Measurements from ENCODE around the gene PTPRC. TPM values are rescaled to one million over a fixed set of nuclear protein-coding genes. Genes with fewer than 3 reads are reported as not detected.

Gene PTPRC
- total RNA-seq, 1 donor from 2014 or later, result 17.1 TPM

DNA sequence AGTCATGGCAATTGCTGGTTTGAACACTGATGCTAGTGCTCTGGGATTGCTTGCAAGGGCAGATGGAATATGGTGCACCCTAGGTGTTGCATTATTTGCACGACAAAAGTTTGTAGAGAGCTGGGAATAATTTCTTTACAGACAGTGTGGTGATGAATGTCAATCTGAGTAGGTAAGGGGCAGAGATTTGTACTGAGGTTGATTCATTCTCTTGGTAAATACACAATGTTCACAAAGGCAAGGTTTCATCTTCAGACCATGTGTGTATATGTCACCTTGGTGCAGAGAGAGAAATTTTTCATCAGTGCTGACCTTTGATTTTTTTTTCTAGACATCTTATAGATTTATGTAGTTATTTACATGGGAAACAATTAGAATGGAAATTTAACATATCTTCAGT lies 5.0 kb downstream of the PTPRC start:
- DNase-seq, result no peak

DNA sequence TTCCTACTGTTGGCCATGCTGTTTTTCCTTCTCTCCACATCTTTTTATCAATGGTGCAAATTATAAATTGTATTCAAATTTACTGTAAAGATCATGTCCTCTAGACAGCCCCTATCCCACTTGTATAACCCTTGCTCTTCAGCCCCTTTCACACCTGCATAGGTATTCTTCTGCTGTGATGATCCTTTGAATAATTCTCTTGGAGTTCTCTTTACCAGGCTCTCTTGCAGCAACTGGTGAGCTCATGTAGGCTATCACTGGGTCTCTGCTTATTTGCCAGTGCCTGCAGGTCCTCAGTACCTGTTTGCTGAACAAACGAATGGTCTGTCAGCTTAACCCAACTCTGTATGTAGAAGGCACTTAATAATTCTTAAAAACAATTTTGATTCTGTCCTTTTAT lies 8.2 kb downstream of the PTPRC start:
- DNase-seq, result no peak

DNA sequence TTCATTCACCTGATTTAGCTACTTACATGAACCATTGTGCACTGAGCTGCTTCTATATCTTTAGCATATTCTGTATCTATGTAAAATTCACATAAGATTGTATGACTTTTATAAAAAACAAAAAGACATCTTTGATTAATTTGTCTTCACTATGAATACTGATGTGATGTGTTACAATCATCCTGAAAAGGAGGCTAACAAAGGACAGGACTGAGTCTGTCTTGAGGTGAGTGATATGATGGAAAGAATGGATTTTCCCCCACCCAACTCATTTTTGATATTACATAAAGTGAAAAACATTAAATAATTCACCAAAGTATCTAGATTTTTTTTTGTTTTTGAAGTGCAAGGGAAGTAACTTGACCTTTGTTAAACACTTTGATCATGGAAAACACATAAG lies 9.8 kb downstream of the PTPRC start:
- no peak for DNase-seq

DNA sequence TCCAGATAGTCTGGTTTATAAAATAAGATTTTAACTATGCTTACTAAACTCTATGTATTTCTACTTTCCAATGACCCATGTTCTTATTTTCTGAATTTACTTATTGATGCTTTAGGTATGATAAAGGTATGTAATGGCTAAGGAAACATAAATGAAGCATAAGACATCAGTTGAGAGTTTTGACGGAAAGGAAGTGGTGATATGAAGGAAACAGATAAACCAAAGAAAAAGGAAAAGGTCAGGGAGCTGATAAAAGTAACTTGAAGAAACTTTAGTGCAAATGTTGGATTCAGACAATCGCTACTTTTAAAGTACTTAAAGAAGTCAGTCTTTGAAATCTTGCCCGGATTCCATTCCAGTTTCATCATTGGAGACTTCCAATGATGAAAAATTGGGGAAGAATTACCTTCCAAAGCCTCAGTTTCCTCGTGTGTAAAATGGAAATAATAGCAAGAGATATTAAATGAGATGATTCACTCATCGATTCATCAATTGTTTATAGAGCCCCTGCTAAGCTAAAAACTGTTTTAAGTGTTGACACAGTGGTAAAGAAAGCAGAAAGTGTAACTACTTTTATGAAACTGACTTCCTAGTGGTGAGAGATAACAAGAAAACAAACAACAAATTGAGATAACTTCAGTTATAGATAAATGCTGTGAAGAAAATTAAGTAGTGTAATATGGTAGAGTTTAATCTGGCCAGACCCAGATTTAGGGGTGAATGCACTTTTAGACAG lies 10.6 kb downstream of the PTPRC start:
- DNase-seq, result no peak

DNA sequence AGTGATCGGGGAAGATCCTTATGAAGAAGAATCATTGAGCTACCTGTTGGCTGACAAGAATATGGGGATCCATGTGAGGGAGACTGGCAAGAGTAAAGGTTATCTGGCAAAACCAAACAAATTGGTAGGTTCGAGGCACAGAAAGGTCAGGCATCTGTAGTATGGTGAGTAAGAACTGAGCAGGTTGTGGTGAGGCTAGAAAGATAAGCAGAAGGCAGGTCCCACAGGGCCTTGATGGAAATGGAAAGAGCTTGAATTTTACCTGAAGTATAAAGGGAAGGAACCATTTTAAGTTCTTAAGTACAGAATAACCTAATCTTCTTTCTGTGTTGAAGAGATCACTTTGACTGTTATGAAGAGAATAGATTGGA lies 11.1 kb downstream of the PTPRC start:
- DNase-seq, result no peak

DNA sequence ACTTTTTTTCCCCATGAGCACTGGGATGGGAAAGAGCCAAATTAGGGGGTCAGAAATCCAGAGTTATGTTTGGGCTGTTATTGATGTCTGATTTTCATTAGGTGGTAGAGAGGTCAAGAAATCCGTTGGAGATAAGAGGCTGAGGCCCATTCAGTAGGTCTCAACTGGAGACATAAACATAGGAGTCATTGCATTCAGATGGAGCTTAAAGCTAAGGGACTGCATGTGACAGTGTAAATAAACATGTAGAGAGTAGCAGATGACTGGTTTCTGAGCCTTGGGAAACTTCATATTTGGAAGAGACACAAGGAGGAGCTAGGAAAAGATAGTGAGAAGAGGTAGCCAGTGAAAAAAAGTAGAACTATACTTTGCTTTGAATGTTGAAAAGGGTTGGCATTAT lies 11.7 kb downstream of the PTPRC start:
- DNase-seq, result no peak

DNA sequence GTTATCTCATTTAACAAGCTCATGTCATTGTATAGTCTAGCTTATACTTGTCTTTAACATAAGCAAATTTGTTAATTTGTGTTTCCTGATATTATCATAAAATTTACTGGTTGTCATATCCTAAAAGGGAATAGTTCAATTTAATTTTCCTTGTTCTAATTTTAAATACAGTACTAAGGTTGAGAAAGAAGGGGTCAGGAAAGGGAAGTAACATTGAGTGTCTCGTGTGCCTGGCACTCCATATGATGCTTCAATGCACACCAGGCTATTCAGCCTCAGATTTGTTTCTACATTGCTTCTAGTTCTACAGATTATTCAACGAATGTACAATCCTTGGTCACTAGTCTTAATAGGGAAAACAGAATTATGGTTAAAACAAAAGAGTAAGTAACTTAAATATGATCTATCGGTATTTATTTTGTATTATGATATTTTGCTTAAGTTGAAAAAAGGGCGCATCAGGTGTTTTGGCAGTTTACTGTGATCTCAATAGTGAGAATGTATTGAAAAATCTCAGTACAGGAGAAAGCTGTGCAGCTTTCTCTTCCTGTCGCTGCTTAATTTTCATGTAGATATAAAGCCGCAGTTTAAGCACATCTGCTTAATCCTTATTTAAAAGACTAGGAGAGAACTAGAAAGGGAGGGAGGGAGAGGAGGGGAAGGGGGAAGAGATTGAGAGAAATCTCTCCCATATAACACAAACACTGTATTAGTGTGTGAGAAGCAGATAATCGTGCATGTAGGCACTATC lies 13.0 kb downstream of the PTPRC start:
- DNase-seq, result no peak

DNA sequence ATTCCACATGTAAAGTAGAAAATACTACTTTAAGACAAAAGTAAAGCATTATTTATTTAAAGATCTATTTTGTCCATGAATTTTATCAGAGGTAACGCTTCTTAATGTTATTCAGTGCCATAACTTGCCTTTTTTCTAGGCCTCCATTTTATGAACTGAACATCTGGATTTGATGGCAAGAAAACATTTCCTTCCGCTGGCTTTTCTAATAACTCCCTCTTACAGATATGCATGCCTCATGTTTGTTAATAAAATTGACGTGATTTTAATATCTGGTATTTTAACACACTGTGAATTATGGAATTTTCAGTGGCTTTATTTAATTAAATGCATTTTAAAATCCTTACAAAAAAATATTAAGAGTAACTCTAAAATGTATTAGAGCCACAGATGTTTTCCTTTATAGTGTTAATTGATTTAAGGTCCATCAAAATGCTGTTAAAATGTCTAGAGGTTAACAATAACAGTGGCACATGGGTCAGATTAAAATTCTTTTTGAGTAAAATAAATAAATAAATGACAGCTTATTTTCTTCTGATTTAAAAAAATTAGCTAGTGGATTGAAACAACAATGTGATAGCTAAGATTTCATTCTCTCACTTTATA lies 15.1 kb downstream of the PTPRC start:
- no peak for DNase-seq

DNA sequence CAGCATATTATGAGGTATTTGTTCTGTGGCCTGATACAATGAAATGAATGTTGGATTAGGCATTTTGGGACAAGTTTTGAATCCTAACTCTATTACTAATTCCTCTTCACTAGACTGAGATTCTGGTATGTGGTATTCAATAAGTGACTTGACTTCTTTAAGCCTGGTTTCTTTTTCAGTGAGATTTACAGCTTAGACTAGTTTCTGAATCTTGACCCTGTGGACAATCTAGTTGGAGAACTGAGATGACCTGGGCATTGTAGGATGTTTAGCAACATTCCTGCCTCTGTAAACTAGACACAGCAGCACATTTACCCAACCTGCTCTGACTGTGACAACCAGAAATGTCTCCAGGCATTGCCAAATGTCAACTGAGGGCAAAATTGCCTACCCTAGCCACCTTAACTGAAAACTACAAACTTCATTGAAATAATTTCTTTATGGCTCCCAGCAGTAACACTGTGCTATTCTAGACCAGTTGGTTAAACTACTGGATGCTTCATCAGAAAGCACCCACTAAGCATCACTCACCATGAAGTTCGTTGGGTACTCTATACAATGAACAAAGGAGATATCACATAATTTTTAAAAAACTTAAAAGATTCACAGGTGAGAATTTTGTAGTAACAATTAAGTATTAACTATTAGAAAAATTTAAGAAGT lies 16.8 kb downstream of the PTPRC start:
- DNase-seq, result no peak

DNA sequence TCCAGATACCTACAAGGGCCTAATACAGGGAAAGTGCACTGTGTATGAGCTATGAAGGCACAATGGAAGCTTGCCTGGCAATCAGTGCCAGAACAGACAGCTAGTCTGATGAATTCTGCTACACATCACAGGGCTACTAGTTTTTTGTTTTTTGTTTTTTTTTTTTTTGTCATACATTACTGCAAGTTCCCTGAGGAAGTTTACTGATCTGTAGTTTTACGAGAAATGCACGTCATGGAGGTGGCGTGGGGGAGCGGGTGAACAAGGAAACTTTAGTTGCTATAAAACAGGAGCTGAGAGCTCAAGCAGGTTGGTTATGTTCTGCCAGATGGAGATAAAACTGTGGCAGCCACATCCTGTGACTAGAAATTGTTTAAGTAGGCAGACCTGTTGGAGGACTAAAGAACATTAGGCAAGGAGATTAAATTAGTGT lies 17.7 kb downstream of the PTPRC start:
- DNase-seq, result no peak

DNA sequence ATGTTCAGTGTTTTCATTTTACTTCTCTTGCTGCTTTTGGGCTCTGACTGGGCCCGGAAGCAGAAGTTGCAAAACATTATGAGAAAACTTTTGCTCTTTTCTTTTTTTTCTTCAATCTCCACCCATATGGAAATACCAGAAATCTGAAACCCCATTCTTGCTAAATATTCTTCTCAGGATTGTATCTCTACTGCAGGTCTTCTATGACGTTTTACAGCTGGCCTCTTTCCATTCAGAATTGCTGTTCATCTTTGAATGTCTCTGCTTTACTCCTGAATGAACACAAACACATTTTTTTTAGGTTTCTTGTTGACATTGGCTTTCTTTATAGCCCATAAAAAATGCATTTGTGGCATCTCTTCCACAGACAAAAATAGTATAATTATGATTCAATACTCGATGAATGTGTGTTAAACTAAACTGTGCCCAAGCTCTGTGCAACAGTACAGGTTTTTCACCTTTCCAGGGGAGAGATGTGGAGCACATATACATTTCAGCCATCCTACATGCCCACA lies 18.8 kb downstream of the PTPRC start:
- DNase-seq, result peak; percentile 47

DNA sequence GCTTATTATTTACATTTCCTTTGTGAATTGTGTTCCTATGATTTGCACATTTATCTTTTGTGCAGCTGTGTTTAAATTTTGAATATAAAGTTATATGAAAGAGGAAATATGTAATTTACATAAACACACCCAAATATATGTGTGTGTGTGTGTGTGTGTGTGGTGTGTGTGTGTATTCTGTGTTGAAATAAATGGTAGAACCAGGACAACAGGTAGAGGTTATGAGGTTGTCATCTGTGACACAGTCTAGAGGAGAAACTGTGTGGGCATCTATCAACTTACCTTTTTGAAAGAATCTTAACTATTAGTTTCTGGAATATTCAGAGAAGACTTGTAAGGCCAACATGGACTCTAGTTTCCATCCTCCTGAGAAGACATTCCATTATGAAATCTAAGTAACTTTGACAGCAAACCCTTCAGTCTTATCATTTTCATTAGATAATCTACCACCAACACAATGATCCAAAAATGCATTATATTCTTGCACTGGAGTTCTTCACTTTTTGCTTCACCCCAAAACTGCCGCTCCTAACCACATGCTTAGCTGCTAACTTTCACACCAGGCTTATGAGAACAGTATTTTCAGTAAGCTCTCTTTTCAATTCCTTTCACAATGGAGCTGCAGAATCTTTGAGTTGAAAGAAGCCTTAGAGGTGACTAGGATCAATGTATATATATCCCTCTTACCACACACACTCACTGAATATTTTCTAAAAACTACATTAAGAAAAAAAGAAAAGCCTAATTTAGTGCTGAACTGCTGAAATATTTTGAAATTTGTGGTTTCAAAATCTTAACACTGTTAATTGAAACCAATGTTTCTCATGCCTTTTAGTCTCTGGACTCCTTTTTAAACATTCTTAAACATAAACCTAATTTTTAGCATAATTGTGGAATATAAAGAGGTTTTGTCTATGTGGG lies 21.8 kb downstream of the PTPRC start:
- no peak for DNase-seq

DNA sequence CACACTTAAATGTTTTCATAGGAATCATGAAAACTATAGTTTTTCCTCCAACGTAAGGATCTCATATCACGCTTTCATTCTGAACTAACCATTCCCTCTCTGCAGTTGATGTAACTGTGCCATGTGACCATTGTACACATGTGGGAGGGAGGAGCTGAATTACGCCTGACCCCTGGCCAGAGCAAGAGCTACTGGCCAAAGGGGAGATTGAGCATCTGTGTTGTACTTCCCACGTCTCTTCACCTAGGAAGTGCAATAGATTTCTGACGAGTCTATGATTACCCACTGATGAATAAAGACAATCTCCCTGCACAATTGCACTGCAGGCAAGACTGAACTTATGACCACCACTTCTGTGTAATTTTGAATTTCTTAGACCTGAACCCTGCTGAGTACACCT lies 24.0 kb downstream of the PTPRC start:
- DNase-seq, result no peak

DNA sequence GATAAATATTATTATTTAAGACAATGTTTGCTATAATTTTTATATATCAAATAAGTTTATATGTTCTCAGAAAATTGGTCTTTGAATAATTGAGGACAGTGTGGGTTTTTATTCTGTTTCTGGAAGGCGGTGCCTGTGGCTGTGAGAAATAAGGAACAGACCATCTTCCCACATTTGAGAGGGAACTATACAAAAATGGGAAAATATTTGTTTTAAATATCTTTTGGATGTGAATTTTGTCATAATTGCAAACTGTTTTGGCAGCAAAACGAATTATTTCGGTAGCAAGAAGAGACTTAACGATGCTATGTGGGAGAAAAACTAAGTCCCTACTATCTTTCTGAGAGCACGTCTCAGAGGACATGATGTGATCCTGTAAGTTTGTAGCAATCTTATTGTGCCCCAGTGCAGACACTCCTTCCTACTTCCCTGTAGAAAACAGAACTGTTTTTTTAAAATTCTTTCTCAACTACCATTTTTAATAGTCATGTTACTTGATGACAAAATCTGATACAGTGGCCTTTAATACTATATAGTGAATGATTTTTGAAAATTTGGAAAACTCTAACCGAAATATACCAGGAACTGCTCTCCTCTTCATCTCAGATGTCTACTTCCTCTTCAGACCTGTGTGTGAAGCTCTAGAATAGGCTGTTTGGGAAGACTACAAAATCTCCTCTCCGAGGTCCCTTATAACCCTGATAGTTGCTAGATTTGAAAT lies 25.4 kb downstream of the PTPRC start:
- no peak for DNase-seq

DNA sequence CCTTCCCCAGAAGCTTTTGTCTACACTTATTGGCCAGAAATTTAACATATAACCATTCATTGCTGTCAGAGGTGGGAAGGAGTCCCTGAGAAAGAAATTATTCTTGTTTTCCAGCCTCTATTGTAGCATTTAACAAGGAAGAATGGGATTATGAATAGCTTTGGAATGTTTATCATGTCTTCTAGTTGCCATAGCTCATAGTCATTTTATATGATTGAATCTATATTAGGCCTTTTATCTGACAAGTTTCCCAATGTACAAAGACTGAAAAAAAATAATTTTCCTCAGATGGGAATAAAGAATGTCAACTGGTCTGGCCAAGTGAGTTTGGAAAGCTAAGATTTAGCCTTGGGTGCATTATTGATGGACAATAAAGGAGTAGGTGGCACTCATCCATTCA lies 28.3 kb downstream of the PTPRC start:
- no peak for DNase-seq

DNA sequence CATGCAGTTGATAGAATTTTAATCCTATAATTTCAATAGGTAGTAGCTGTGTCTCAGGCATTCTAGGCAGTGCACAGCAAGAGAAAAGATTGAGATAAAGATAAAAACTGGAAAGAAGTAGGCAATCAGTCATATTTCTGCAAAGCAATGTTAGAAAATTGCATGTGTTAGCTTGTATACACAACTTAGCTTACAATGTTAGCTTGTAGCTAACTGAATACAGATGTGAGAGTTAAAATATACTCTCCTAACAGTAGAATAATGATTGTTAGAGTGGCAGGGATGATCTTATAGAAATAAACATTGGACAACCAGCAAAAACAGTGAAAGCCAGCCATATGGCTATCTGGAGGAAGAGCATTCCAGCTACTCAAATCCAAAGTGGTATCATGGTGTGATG lies 29.0 kb downstream of the PTPRC start:
- DNase-seq, result no peak

DNA sequence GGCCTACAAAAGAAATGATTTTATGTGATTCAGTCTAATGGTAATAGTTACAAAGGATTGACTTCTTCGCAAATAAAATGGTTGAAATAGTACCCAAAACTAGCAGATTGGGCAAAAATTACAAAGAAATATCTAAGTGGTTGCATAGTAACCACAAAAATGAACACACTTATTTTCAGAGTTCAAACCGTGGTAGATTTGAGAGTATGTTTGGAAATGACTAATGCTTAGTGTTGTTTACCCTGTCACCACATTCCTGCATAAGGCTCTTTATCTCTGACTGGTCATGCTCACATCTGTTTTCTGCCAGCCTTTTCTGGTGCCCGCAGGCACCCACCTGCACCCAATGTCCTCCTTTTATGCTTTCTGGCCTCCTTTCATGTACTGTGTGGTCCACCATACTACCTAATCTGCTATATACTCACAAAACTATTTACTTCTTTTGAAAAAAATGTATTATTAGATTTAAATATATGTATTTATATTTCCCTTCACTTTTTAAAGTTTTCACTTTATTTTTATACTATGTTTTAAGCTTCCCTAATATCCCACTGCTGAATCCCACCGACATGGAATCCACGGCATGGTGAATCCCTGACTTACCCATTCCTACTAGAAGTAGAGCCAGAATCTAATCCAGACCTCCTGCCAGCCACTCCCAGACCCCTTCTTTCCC lies 30.3 kb downstream of the PTPRC start:
- no peak for DNase-seq

DNA sequence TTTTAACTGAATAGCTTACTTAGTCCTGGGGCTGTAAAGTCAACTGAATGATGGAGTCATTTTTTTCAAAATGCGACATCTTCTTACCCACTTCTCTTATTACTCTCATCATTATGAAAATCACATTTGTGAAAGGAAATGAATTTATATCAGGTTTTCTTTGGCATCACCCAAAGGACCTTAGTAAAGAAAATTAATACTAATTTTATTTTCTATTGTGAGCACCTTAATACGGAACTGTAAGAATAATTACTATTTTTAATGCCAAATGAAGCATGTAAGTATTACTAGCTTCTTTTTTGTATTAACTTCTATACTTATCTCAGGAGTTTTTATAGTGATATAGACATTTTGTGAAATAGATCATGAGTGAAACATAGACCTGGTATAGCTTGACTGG lies 30.9 kb downstream of the PTPRC start:
- DNase-seq, result no peak

DNA sequence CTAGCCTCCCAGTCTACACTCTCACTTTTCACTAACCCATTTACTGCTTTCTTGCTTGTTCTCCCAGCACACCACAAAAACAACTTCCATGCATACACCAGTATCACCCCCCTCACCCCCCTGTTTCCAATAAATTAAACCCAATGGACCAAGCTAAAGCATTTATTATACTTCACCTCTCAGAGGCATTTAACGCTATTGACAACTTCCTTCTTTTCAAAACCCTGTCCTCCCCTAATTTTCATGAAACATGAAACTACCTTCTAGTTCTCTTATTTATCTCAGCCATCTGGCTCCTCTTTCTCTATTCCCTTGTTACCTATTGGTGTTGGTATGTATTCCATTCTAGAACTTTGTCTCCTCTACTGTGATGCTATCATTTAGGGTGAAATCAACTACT lies 32.3 kb downstream of the PTPRC start:
- DNase-seq, result no peak

DNA sequence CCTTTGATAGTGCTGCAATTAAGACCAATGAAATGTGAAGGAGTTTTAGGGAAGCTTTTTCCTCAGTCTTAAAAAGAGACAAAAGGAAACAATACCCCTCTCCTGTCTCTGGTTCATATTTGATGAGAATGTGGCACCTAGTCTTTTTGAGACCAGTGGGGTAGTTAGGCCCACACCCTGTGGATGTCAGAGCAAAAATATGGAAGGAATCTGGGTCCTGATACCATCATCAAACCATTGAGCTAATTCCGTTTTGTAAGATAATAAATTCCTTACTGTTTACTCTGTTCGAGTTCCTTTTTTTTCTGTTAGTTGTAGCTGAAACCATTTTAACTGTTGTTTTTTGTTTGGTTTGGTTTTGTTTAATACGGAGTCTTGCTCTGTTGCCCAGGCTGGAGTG lies 33.3 kb downstream of the PTPRC start:
- no peak for DNase-seq
